ENCODE data around the gene EBF4. TPM values are rescaled to one million over a fixed set of nuclear protein-coding genes. Genes with fewer than 3 reads are reported as not detected.
A peak's percentile ranks its signal among the peaks of the same experiment; 100 is the strongest.

The EBF4 gene
- total RNA-seq, 1 experiment from 2014 or later: not detected

DNA sequence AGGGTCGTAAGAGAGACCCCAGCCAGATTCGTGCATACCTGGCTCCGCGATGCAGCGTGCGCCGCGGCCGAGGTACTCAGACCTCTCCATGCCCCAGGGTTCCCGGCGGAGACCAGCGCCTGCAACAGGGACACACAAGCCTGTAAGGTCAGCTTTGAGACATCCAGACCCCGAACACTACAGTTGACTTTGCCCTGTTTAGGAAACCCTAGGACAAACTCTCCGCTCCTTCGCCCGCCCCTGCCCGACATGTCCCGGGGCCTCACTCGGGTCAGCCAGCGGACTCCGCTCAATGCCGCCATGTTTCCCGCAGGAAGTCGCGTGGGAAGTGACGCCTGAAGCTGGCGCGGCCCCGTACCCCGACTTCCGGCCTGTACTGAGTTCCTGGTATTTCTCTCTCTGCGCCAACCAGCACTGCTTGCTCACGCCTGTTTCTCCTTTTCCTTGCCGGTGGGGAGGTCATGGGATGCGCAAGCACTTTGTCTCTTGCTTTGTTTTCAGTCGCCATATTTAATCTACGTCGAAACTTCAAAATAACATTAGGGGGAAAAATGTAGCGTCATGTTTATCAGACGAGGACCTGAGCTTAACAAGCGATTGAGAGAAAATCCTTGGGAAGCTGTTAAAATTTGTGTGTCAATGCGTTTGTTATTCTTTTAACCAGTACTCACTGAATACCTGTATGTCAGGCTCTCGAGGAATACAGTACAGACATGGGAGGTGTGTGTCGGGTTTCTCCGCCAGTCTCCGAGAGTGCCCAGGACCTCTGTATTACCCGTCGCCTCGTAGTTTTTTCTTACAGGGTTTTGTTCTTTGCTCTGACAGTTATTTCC lies 28.5 kb upstream of the EBF4 start, which contains the start of gene IDH3B:
Gene IDH3B (minus strand): TSS at position 330 of the 833 bp plus-strand sequence. CDS start 28 bp downstream, at position 302.
- H3K36me3 Mint-ChIP-seq (ENCODE audit: insufficient read depth, unreplicated experiment): peaks cover 39% of the 10 kb centered on the region
- peaks cover 16% of the 10 kb centered on the region for H3K4me1 Mint-ChIP-seq (ENCODE audit: insufficient read depth, unreplicated experiment)
- intact Hi-C loops (cut with micrococcal nuclease): no loop called here
- H3K27me3 Mint-ChIP-seq (ENCODE audit: insufficient read depth, unreplicated experiment): peaks cover 14% of the 10 kb centered on the region
- peak; percentile 87 for DNase-seq (ENCODE audit: unreplicated experiment)
- peak within 1 kb of the TSS; percentile 77 for H3K4me3 Mint-ChIP-seq (ENCODE audit: unreplicated experiment)
- H3K9me3 Mint-ChIP-seq (ENCODE audit: unreplicated experiment): no peaks in the 10 kb centered on the region
- TF ChIP-seq, protein P1, sequence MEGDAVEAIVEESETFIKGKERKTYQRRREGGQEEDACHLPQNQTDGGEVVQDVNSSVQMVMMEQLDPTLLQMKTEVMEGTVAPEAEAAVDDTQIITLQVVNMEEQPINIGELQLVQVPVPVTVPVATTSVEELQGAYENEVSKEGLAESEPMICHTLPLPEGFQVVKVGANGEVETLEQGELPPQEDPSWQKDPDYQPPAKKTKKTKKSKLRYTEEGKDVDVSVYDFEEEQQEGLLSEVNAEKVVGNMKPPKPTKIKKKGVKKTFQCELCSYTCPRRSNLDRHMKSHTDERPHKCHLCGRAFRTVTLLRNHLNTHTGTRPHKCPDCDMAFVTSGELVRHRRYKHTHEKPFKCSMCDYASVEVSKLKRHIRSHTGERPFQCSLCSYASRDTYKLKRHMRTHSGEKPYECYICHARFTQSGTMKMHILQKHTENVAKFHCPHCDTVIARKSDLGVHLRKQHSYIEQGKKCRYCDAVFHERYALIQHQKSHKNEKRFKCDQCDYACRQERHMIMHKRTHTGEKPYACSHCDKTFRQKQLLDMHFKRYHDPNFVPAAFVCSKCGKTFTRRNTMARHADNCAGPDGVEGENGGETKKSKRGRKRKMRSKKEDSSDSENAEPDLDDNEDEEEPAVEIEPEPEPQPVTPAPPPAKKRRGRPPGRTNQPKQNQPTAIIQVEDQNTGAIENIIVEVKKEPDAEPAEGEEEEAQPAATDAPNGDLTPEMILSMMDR (IDR thresholded peaks at IDR 0.05; ENCODE audit: unreplicated experiment): no peak
- H3K27ac Mint-ChIP-seq (ENCODE audit: low read depth, unreplicated experiment): peak within 1 kb of the TSS; percentile 96
- CTCF ChIA-PET: interaction anchor here (0.8 to 2.3 kb wide), 4 partner anchors 10 to 311 kb away, joined by 3 to 10 read pairs (median 6); no protein-coding TSS in a partner anchor
- POLR2A ChIA-PET: interaction anchor here (0.5 to 11.0 kb wide), 21 partner anchors 10 to 744 kb away, joined by 3 to 241 read pairs (median 4); partner anchors contain the start of genes NOP56, PCED1A, SNRPB and VPS16
- BruUV-seq (replicated peaks): TSS peak; percentile 100

DNA sequence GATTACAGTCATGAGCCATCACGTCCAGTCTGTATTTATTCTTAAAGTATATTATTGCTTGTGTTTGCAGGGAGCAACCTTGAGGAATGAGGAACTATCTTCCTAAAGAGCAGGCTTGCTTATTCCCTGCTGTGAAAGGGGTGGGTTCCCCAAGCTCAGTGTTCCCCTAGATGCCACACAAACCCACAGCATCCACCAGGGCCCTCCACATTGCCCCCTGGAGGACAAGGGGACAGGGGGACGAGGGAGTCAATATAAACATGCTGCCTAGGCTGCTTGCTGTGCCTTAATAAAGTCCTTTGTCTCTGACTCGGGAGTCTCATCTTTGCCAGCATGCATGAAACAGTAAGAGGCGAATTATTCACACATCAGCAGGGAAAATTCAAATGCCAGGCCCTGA lies 20.6 kb upstream of the EBF4 start:
- intact Hi-C loops (cut with micrococcal nuclease): no loop called here
- TF ChIP-seq, protein P1 (IDR thresholded peaks at IDR 0.05; ENCODE audit: unreplicated experiment): no peak
- H3K36me3 Mint-ChIP-seq (ENCODE audit: insufficient read depth, unreplicated experiment): no peaks in the 10 kb centered on the region
- no peak overlapping the region for H3K4me3 Mint-ChIP-seq (ENCODE audit: unreplicated experiment)
- H3K9me3 Mint-ChIP-seq (ENCODE audit: unreplicated experiment): no peaks in the 10 kb centered on the region
- CTCF ChIA-PET: no interaction called here
- DNase-seq (ENCODE audit: unreplicated experiment): no peak
- H3K4me1 Mint-ChIP-seq (ENCODE audit: insufficient read depth, unreplicated experiment): no peaks in the 10 kb centered on the region
- peaks cover 14% of the 10 kb centered on the region for H3K27me3 Mint-ChIP-seq (ENCODE audit: insufficient read depth, unreplicated experiment)
- POLR2A ChIA-PET: interaction anchor here (4.5 kb wide), 1 partner anchor 8 kb away, joined by 22 read pairs; the partner anchor contains the start of gene IDH3B
- no TSS peak for BruUV-seq (replicated peaks)
- no peak overlapping the region for H3K27ac Mint-ChIP-seq (ENCODE audit: low read depth, unreplicated experiment)

DNA sequence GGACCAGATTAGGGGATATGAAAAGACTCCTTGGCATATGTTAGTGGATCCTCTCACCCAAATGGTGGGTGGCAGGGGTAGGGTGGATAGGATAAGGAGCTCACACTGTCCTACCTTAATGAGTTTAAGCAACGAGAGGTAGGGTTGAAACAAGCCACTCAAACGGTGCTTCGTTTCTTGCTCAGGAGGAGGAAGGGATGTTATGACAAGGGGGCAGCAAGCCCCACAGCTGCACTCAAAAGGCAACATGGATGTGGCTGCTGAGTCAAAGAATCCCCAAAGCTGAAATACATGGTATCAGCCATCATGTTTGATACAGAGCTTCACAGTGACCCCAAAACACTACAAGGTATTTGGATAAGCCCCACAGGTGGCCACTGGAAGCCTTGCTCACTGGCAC lies 20.1 kb upstream of the EBF4 start:
- Mint-ChIP-seq H3K36me3 (ENCODE audit: insufficient read depth, unreplicated experiment) (no peaks in the 10 kb centered on the region), H3K27ac (ENCODE audit: low read depth, unreplicated experiment) (no peak overlapping the region), H3K4me3 (ENCODE audit: unreplicated experiment) (no peak overlapping the region), H3K9me3 (ENCODE audit: unreplicated experiment) (no peaks in the 10 kb centered on the region), H3K27me3 (ENCODE audit: insufficient read depth, unreplicated experiment) (peaks cover 14% of the 10 kb centered on the region), H3K4me1 (ENCODE audit: insufficient read depth, unreplicated experiment) (no peaks in the 10 kb centered on the region)
- POLR2A ChIA-PET: interaction anchor here (1.4 to 4.5 kb wide), 2 partner anchors 8 to 20 kb away, joined by 7 to 22 read pairs; partner anchors contain the start of genes IDH3B and NOP56
- no TSS peak for BruUV-seq (replicated peaks)
- CTCF ChIA-PET: interaction anchor here (0.7 kb wide), 1 partner anchor 151 kb away, joined by 3 read pairs; no protein-coding TSS in a partner anchor
- no peak for DNase-seq (ENCODE audit: unreplicated experiment)
- intact Hi-C loops (cut with micrococcal nuclease): no loop called here
- TF ChIP-seq, protein P1 (IDR thresholded peaks at IDR 0.05; ENCODE audit: unreplicated experiment): no peak

DNA sequence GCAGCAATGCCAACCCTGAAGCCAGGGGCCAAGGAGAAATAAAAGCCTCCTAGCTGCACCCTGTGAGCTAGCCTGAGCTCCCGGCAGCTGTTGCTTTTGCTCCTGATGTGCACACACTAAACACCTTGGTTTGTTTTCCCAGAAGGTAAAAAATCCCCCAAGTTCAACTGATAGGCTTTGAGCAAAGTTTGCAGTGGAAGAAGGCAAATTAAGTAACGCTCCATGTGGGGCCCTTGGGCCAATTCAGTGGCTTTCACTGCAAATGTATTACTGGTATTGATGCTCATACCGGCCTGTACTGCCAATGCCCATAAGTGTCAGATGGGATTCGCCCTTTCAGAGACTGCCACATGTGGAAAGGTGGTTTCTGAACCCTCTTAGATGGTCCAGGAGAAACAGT lies 19.1 kb upstream of the EBF4 start:
- no peak for DNase-seq (ENCODE audit: unreplicated experiment)
- CTCF ChIA-PET: interaction anchor here (1.0 to 2.7 kb wide), 2 partner anchors 10 to 268 kb away, joined by 3 to 8 read pairs; partner anchors contain the start of gene IDH3B
- BruUV-seq (replicated peaks): no TSS peak
- H3K27ac Mint-ChIP-seq (ENCODE audit: low read depth, unreplicated experiment): no peak overlapping the region
- H3K27me3 Mint-ChIP-seq (ENCODE audit: insufficient read depth, unreplicated experiment): peaks cover 7% of the 10 kb centered on the region
- no peaks in the 10 kb centered on the region for H3K9me3 Mint-ChIP-seq (ENCODE audit: unreplicated experiment)
- H3K4me1 Mint-ChIP-seq (ENCODE audit: insufficient read depth, unreplicated experiment): no peaks in the 10 kb centered on the region
- POLR2A ChIA-PET: interaction anchor here (1.4 to 4.5 kb wide), 3 partner anchors 9 to 21 kb away, joined by 3 to 22 read pairs (median 7); partner anchors contain the start of genes IDH3B and NOP56
- TF ChIP-seq, protein P1 (IDR thresholded peaks at IDR 0.05; ENCODE audit: unreplicated experiment): no peak
- H3K4me3 Mint-ChIP-seq (ENCODE audit: unreplicated experiment): no peak overlapping the region
- H3K36me3 Mint-ChIP-seq (ENCODE audit: insufficient read depth, unreplicated experiment): no peaks in the 10 kb centered on the region
- intact Hi-C loops (cut with micrococcal nuclease): no loop called here

Data from MCF 10A (cell line).